Measurements from ENCODE around the gene ZNF740.
"Not testable (repeated sequence)": the region's sequence is repeated elsewhere in the genome, so short reads cannot be mapped to it uniquely, and the experiment has no call there.

The ZNF740 gene

DNA sequence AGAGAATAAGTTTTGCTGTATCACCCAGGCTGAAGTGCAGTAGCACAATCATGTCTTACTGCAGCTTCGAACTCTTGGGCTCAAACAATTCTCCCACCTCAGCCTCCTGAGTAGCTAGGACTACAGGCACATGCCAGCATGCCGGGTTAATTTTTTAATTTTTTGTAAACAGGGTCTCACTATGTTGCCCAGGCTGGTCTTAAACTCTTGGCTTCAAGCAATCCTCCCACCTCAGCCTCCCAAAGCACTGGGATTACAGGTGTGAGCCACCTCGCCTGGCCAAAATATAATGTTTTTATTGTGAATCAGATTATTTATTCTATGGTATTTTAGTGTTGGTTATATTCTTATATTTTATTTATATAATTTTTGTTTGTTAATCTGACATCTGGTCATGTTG is 3.8 kb upstream of the ZNF740 start:
- H3K4me2 ChIP-seq (ENCODE audit: low read length), result no peak overlapping the region
- H3K79me2 ChIP-seq, result peaks cover 5% of the 10 kb centered on the region
- H3K4me3 ChIP-seq (ENCODE audit: low read depth, low read length), result no peak overlapping the region
- no peaks in the 10 kb centered on the region for H3K36me3 ChIP-seq (ENCODE audit: control insufficient read depth, insufficient read depth, low read length)
- no peak overlapping the region for H3K27ac ChIP-seq
- H3K9ac ChIP-seq, result no peak overlapping the region
- TF ChIP-seq, protein P1, sequence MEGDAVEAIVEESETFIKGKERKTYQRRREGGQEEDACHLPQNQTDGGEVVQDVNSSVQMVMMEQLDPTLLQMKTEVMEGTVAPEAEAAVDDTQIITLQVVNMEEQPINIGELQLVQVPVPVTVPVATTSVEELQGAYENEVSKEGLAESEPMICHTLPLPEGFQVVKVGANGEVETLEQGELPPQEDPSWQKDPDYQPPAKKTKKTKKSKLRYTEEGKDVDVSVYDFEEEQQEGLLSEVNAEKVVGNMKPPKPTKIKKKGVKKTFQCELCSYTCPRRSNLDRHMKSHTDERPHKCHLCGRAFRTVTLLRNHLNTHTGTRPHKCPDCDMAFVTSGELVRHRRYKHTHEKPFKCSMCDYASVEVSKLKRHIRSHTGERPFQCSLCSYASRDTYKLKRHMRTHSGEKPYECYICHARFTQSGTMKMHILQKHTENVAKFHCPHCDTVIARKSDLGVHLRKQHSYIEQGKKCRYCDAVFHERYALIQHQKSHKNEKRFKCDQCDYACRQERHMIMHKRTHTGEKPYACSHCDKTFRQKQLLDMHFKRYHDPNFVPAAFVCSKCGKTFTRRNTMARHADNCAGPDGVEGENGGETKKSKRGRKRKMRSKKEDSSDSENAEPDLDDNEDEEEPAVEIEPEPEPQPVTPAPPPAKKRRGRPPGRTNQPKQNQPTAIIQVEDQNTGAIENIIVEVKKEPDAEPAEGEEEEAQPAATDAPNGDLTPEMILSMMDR (IDR thresholded peaks at IDR 0.05), result no peak
- H2AFZ ChIP-seq, result no peak overlapping the region
- H3K9me3 ChIP-seq (ENCODE audit: control insufficient read depth, low read length), result no peaks in the 10 kb centered on the region
- H3K27me3 ChIP-seq (ENCODE audit: control insufficient read depth, insufficient read depth, low read length), result no peaks in the 10 kb centered on the region
- H3K4me1 ChIP-seq, result peaks cover 19% of the 10 kb centered on the region

DNA sequence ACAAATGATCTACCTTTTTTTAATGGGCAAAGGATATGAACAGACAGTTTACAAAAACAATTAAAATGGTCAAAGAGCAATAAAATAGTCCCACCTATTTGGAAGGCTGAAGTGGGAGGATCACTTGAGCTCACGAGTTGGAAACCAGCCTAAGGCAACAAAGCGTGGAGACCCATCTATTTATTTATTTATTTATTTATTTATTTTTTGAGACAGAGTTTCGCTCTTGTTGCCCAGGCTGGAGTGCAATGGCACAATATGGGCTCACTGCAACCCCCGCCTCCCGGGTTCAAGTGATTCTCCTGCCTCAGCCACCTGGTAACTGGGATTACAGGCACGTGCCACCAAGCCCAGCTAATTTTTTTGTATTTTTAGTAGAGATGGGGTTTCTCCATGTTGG is 3.1 kb upstream of the ZNF740 start:
- H3K4me3 ChIP-seq (ENCODE audit: low read depth, low read length); H3K9me3 ChIP-seq (ENCODE audit: control insufficient read depth, low read length); H2AFZ ChIP-seq; H3K27ac ChIP-seq; H3K36me3 ChIP-seq (ENCODE audit: control insufficient read depth, insufficient read depth, low read length); H3K27me3 ChIP-seq (ENCODE audit: control insufficient read depth, insufficient read depth, low read length); H3K9ac ChIP-seq; H3K4me2 ChIP-seq (ENCODE audit: low read length): not testable (repeated sequence)
- Histone ChIP-seq H3K4me1 (peaks cover 21% of the 10 kb centered on the region), H3K79me2 (peaks cover 10% of the 10 kb centered on the region)

DNA sequence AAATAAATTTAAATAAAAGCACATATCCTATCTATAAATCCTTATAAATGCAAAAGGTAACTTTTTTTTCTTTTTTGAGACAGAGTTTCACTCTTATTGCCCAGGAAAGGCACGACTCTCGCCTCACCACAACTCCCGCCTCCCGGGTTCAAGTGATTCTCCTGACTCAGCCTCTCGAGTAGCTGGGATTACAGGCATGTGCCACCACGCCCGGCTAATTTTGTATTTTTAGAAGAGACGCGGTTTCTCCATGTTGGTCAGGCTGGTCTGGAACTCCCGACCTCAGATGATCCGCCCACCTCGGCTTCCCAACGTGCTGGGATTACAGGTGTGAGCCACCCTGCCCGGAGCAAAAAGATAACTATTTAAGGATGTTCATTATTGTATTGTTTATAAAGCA is 1.7 kb upstream of the ZNF740 start:
- peaks cover 10% of the 10 kb centered on the region for H3K79me2 ChIP-seq
- H3K4me3 ChIP-seq (ENCODE audit: low read depth, low read length); H3K27ac ChIP-seq: not testable (repeated sequence)

DNA sequence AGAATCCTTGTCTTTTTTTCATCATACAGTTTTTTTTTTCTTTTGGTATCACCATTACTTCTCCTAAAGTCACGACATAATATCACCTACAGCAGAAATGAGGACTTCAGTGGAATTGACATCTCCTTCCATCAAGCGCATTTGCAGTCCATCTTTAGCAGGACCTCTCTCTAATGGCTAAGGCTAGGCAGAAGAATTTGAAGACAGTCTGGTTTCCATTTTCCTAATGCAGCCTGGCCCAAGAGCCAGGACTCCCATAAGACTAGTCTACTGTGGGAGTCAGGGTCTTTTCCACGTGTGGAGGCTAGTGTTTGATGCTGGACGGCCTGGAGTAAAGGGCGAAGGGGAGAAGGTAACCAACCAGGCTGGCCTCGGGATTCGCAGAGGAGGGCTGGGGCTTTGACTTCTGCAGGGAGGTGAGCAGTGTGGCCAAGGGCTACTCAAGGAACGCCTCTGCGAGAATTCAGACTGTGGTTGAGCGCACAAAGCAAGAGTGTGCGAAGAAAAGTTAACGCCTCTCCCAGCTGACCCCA is 769 bp upstream of the ZNF740 start:
- peak overlapping the region; percentile 1 for H3K9ac ChIP-seq
- H3K79me2 ChIP-seq, result peaks cover 10% of the 10 kb centered on the region
- H3K4me1 ChIP-seq, result peaks cover 37% of the 10 kb centered on the region
- H2AFZ ChIP-seq, result peak overlapping the region; percentile 90
- H3K4me3 ChIP-seq (ENCODE audit: low read depth, low read length), result peak overlapping the region; percentile 72
- H3K36me3 ChIP-seq (ENCODE audit: control insufficient read depth, insufficient read depth, low read length), result no peaks in the 10 kb centered on the region
- H3K27ac ChIP-seq, result peak overlapping the region; percentile 92
- no peaks in the 10 kb centered on the region for H3K9me3 ChIP-seq (ENCODE audit: control insufficient read depth, low read length)
- peak overlapping the region; percentile 79 for H3K4me2 ChIP-seq (ENCODE audit: low read length)
- H3K27me3 ChIP-seq (ENCODE audit: control insufficient read depth, insufficient read depth, low read length), result no peaks in the 10 kb centered on the region
- TF ChIP-seq, protein P1 (IDR thresholded peaks at IDR 0.05), result no peak

More for the DNA sequence above, 1.7 kb upstream of the ZNF740 start:
- not testable (repeated sequence) for H2AFZ ChIP-seq; H3K9ac ChIP-seq; H3K4me2 ChIP-seq (ENCODE audit: low read length); H3K27me3 ChIP-seq (ENCODE audit: control insufficient read depth, insufficient read depth, low read length); H3K9me3 ChIP-seq (ENCODE audit: control insufficient read depth, low read length); H3K36me3 ChIP-seq (ENCODE audit: control insufficient read depth, insufficient read depth, low read length)
- peaks cover 31% of the 10 kb centered on the region for H3K4me1 ChIP-seq

DNA sequence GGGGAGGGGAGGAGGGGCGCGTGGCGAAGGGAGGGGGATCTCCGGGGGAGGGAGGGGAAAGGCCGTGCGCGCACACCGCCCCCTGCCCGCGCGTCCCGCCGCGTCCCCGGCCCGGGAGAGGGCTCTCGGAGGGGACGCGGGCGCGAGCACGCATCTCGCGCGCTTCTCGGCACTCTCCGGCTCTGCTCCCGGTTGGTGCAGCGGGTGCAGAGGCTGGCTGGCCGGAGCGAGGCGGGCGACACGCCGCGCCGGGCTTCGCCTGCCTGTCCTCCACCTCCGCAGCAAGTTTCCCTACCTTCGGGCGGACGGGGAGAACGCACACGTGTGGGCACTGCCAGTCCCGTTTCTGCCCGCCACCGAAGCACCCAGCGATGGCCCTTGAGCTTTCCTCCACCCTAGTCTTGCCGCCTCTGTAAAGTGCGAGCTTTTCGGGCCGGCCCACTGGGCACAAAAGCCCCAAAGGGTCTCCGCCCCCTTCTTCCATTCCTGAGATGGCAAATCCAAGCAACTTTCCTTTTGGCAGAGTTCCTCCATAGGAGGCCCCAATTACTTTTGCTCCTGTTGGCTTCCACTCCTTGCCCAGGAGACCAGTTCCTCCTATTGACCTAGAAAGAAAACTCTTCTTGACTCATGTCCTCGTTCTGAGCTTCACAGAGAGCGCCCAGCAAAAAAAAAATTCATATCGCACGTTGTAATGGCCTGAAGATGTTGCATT is 566 bp downstream of the ZNF740 start:
- Histone ChIP-seq H3K4me3 (ENCODE audit: low read depth, low read length) (peak overlapping the region; percentile 72), H3K36me3 (ENCODE audit: control insufficient read depth, insufficient read depth, low read length) (no peaks in the 10 kb centered on the region), H3K27me3 (ENCODE audit: control insufficient read depth, insufficient read depth, low read length) (no peaks in the 10 kb centered on the region), H2AFZ (peak overlapping the region; percentile 90), H3K9me3 (ENCODE audit: control insufficient read depth, low read length) (no peaks in the 10 kb centered on the region), H3K4me1 (peaks cover 42% of the 10 kb centered on the region), H3K9ac (no peak overlapping the region), H3K4me2 (ENCODE audit: low read length) (peak overlapping the region; percentile 79), H3K27ac (peak overlapping the region; percentile 92), H3K79me2 (peaks cover 10% of the 10 kb centered on the region)
- TF ChIP-seq, protein P1 (IDR thresholded peaks at IDR 0.05), result no peak
